Stimulated activated CD4-positive, alpha-beta T cell treated with anti-CD3 and anti-CD28 coated beads, Interleukin-1b, Interleukin-23, amount 100 ng/mL, for 24 hours (primary cell): ENCODE data around the gene CEBPE.
"Not testable (repeated sequence)": the region's sequence is repeated elsewhere in the genome, so short reads cannot be mapped to it uniquely, and the experiment has no call there.

ENCODE experiments used
- DNase-seq, 4 experiments: peaks; one replicate each; pipeline ENCODE4 v3.0.0-alpha.2; 2020; ENCODE audit warnings: low read depth in 4 of 4, low spot score in 1 of 4

The CEBPE gene

DNA sequence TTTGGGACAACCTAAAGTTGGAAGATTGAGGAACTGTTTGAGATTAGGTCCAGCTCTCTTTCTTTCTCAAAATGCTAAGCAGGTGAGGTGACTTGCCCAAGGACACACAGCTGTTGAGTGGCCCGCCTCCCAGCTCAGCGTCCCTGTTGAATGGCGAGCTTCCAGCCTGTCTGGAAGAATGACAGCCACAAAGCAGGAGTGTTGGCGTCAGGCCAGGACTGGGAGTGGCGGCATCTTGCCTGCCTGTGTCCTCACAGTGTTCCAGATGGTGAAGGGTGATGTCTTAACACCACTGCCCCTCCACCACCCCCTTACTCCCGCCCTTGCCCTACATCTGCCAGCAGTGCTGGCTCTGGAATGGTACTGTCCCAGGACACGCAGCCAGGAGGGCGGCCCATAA lies 4.4 kb upstream of the CEBPE start:
- DNase-seq: no peak

DNA sequence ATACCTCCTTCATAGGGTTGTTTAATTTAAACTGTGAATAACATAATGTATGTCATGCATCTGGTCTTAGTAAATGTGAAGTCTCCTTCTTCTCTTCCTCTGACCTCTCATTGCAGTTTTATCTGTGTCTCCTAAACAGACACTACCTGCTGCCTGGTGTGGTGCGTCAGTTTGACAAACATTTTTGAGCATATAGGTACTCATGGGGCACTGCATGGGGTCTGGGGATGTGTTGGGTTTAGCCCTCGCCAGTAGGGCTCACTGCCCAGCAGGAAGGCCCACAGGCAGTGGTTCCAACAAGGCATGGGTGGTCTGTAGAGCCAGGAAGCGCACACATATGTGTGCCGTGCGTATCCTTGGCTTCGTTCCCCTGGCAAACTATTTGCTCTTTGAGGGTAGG lies 3.0 kb upstream of the CEBPE start:
- DNase-seq: no peak

DNA sequence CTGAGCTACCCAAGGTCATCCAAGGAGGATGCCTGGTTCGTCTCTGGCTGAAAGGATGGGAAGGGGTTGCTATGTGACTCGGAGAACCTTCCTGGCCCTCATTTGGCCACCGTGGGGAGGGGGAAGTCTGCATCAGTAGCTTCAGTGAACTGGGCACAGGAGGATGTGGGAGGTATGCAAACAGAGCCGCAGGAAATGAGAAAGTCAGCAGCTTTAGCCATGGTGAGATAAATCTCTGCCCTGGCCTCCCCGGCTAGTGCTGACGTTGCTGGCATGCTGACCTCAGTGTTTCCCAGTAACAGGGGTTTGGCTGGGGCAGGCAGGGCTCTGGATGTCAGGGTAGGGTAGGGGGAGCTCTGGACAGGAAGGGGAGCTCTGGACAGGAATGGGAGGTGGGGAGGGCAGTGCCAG lies 2.3 kb upstream of the CEBPE start:
- no peak for DNase-seq

DNA sequence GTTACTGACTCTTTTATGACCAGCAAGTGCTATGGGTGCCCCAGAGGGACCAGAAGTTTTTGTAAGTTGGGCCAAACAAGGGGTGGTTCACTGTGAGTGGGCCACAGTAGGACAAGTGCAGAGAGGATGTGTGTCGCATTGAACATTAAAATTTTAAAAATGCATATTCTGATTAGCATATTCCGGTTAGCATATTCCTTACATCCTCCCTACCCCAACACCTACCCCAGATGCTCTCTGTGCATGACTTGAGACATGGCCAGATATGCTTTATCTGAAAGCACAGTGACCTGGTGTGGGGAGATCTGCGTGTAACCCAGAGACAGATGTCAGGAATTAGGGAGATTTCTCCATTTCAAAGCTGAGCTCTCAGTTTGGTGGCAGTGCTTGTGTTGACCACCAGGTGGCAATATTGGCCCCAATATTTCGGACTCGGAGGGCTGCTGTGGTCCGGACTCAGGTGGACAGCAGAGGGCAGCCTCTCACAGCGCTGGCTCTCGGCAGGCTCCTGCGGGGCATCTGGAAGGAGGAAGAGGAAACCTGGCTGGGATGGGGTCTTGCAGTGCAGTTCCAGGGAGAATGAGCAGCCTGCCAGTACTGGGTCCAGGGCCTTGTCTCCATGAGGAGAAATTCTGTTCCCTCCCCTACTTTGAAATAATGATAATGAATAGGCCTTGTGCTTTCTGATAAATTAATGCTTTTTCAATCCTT lies 1.6 kb upstream of the CEBPE start:
- DNase-seq: peak; percentile 49 to 72 (median 58)

DNA sequence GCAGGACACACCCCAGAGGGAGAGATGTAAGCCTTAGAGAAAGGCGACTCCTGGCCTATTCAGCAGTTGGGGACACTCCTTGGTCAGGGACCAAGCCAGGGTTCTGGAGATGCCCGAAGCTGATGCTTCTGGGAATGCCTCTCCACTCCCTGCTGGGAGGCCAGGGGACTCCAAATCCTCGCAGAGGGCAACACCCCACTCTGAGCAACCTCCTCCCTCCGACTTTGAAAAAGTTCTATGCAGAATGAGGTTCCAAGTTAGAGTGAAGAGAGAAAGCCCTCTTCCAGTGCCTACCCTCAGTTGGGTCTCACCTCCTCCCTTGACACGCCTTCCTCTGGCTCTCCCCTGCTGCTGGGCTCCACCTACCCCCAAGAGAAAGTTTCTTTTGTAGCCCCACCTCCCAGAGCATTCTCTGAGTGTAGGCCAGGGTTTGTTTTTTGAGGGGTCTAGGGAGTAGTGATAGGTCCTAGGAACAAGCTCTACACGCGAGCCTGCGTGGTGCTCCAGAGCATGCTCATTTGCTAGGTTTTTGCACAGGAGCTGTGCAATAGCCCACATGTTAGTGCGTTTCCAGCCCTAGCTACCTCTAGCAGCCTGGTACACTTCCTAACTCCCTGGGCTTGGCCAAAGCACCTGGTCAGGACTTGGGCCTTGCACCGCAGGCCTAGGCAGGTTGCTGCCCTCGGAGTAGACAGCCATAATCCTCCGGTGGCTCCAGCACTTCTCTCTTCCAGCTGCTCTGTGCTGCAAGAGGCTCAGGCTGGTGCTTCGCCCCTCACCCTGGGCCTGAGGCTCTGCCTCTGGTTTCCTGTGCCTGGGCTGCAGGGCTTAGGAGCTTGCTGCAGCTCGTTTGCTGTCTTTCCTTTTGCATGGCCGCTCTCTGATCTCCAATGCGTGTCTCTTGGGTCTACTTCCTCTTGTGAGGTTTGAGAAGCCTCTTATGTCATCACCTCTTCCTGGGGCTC lies 590 bp upstream of the CEBPE start:
- DNase-seq: no peak

DNA sequence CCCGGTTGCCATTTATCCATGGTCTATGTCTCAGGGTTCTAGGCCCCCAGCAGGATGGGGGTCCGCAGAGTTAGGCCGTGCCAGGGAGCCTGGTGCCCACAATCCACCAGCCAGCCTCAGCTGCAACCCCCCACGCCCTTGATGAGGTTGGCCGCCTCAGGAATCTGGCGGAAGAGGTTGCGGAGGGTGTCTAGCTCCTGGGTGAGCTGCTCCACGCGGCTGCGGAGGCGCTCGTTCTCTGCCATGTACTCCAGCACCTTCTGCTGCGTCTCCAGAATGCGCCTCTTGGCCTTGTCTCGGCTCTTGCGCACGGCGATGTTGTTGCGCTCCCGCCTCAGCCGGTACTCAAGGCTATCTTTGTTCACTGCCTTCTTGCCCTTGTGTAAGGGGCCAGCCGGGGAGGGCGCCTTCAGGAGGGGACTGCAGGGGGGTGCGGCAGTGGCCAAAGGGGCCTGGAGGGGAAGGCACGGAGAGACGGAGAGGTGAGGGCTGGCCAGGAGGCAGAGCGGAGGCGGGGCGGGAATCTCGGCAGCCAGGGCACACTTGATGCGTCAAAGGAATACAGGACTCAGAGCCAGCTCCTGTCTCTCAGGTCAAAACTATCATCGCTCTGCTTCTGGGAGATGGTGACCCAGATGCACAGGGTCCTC lies 1.6 kb downstream of the CEBPE start:
- DNase-seq: no peak

DNA sequence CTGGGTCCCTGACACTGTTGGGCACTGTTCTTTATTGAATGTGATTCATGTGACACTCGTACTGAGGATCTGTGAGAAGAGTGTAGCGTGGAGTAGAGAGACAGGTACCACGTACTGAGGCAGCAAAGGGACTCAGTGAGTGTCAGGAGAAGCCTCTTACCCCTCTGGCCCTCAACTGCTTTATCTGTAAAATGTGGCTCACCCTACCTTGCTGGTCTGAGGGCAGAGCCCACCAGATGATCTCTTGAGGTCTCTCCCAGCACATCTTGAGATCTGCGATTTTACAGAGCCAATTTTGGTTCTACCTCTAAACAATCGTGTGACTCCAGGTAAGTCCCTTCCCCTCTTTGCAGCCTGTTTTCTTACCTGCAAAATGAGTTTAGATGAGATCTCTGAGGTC lies 3.1 kb downstream of the CEBPE start:
- no peak for DNase-seq

DNA sequence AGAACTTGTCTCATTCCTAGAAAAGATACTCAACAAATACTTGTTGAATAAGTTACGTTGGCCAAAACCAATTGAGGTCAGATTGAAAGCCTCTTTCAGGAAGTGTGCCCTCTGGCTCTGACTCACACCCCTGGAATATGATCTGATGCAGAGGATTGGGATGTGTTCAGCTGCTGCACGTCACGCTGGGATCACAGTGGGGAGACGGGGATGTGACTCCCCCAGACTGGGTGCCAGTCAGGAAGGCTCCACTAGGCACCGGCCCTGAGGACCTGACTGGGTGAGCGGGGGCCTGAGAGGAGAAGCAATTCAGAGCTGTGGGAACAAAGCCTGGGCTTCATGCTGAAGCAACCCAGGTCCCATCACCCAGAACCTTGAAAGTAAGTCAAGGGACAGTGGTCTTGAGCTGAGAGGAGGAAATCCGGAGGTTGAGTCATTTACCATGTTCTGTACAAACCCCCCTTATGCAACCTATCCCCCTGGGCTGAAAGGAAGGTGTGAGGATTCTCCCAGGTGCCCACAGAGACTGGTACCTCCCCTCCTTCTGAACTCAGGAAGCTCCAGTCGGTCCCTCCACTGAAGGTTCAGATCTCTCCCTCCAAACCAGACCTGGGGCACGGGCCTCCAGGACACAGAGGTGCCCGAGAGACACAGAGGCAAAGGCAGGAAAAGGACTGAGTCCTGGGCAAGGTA lies 3.9 kb downstream of the CEBPE start:
- no peak for DNase-seq

DNA sequence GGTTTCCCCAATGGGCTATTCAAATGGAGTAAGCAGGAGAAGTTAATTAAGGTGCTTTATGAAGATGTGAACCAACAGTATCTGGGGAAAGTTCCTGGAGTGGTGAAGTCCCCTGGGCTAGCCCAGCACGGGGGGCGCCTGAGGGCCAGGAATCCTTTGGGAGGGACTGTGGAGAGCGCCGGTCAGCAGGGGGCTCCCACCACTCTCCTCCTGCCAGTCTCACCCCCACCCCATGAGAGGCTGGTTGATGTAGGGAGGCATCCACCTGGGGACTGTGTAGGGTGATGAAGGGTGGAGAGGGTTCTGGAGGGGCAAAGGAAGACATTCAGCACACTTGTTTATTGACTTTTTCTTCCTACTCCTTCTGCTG lies 4.4 kb downstream of the CEBPE start:
- DNase-seq: no peak

DNA sequence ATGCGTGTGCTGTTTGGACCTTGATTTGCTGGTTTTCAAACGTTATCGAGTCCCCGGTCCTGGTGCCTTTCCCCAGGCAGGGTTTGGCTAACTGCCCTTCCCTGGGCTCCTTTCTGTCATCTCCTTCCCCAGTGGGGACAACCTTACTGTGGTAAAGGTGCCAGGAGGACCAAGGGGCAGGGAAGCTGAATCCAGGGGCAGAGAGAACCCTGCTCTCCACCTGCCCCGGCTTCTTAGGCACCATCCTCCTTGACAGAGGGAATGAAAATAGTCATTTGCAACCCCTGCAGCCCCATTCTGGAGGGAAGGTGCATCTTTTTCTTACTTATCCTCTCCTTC lies 5.0 kb downstream of the CEBPE start:
- DNase-seq: no peak

DNA sequence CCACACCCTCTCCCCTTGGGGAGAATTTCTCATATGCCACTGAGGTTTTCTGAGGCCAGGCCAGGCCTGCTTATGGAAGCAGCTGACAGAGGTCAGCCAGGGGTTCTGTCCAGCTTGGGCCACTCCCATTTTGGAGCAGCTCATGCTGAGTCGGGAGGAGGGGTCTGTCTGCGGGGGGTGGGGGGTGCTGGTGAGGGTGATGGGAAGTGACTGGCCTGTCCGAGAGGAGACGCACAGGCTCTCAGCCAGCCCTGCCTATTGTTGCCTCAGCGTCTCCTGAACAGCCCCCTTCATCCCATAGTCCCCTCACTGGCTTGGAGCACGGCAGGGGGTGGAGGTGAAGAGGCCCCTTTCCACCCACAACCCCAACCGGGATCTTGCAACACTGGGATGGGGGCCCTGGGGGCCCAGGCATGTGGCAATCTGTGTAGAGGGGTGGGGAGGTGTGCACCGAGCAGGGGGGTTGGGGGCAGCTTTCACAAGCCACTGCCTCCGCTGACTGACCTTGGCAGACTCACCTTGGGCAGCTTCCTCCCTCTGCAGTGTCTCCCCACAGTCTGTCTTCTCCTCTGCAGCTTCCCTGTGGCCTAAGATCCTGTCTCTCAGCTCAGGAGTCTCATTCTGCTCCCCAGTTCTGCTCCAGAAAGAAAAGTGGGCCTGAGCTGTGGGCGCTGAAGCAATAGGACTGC lies 5.5 kb downstream of the CEBPE start:
- DNase-seq: no peak

DNA sequence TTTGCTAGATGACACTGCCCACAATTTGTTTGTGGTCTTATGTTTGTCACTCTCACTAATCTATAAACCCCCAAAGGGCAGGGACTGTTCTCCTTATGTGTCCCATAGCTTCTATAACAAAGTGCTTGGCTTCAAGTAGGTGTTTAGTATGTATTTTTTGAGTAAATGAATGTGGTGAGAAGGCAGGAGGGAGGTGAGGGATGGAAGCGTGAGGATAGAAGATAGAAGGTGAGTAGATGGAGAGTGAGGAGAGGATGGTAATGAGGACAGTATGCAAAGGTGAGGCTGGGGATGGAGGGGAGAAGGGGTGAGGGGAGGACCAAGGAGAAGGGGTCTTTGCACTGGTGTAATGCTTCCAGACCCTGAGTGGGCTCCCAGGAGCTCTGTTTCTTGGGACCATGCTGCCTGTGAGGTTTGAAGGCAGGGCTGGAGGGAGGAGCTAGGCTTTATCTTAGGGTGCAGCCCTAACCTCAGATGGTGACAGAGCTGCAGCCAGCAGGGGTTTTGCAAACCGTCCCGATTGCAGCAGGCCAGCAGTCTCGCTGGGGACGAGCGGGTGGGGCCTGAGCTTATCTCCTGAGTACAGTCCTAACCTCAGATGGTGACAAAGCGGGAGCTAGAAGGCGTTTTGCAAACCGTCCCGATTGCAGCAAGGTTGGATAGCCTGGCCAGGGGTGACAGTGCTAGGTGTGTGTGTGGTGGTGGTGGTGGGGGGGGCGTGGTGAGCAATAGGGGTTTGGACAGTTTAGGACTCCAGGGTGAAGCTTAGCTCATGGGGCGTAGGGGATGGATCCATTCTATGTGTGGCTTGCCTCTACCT lies 6.5 kb downstream of the CEBPE start:
- DNase-seq: no peak

DNA sequence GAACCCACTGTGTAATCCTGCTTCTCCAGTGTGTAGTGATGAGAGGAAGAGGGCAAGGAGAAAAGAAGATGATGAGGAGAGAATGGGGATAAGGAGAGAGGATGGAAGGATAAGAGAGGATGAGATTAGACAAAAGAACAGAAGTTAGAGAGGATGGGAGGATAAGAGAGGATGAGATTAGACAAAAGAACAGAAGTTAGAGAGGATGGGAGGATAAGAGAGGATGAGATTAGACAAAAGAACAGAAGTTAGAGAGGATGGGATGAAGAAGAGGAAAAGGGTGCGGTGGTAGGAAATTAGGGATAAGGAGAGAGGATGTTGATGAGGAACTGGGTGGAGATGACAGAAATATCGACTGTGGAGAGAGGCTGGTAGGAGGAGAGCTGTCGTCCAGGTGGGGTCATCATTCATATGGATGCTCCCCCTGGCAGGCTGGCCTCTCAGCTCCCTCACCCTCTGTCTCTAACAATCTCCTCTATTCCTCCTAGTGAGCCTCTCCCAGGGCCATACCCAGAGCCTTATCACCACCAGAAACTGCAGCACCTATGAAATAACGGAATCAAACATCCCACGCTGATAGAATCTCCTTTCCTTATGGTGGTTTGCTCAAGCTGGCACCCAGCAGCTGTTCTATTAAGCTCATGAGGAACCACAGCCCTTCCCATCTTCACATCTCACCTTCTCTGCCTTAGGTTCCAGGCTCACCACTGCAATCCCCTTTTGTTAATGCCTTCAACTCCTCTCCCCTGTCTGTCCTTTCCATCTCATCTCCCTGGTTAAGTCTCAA lies 8.3 kb downstream of the CEBPE start:
- DNase-seq: no peak

DNA sequence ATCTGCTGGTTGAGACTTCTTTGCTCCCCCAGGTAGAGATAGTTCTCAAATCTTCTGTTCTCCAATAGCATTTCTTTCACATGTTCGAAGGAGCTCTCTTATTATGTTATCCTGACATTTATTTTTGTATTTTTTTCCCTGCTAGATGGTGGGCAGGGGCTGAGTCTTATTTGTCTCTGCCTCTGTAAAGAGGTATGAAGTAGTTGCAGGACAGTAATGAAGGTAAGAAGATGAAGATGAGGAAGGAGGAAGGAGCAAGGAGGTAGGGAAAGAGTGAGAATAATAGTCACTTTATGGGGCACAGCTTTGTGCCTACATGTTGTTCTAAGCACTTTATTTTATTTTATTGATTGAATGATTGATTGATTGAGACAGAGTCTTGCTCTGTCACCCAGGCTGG lies 9.3 kb downstream of the CEBPE start:
- no peak for DNase-seq

DNA sequence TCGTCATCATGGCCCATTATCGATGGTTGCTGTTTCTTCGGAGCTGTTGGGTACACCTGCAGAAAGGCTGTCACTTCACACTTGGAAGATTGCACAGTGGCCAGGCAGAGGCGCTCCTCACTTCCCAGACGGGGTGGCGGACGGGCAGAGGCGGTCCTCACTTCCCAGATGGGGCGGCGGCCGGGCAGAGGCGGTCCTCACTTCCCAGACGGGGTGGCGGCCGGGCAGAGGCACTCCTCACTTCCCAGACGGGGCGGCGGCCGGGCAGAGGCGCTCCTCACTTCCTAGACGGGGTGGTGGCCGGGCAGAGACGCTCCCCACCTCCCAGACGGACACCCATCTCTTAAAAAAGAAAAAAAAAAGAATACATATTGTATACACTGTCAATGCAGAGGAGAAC lies 10.9 kb downstream of the CEBPE start:
- DNase-seq: not testable (repeated sequence)

DNA sequence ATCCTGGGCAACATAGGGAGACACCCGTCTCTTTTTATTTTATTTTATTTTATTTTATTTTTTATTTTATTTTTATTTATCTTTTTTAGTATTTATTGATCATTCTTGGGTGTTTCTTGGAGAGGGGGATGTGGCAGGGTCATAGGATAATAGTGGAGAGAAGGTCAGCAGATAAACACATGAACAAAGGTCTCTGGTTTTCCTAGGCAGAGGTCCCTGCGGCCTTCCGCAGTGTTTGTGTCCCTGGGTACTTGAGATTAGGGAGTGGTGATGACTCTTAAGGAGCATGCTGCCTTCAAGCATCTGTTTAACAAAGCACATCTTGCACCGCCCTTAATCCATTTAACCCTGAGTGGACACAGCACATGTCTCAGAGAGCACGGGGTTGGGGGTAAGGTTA lies 11.4 kb downstream of the CEBPE start:
- not testable (repeated sequence) for DNase-seq

DNA sequence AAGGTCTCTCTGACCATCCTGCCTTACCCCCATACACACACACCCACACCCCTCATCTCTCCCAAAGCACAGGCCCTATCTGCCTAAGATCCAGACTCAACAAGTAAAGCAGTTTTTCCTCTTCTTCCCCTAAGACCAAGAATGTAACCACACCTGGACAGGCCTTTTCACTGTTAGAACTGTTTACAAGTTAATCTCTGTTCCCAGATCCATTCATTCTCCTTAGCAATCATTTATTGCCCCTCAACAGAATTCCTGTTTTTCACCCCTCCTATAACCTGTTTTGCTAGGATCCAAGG lies 12.4 kb downstream of the CEBPE start:
- DNase-seq: no peak

DNA sequence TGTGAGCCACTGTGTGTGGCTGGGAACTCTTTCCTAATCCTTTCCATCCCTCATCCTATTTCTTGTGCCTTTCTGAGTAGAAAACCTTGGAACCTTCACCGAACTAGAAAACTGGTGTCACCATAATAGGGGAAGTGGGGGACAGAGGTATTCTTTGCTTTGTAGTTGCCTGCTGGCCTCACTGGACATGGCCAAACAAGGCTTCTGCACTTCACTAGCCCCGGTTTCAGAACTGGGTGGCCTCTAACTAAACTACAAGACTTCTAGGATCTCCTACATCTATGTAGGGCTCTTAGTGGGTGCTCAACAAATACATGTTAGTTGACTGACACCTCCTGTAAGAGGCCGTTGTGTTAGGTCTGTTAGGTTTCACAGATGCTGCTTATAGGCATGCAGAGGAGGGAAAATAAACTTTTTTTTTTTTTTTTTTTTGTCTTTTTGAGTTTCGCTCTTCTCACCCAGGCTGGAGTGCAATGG lies 13.7 kb downstream of the CEBPE start:
- no peak for DNase-seq

DNA sequence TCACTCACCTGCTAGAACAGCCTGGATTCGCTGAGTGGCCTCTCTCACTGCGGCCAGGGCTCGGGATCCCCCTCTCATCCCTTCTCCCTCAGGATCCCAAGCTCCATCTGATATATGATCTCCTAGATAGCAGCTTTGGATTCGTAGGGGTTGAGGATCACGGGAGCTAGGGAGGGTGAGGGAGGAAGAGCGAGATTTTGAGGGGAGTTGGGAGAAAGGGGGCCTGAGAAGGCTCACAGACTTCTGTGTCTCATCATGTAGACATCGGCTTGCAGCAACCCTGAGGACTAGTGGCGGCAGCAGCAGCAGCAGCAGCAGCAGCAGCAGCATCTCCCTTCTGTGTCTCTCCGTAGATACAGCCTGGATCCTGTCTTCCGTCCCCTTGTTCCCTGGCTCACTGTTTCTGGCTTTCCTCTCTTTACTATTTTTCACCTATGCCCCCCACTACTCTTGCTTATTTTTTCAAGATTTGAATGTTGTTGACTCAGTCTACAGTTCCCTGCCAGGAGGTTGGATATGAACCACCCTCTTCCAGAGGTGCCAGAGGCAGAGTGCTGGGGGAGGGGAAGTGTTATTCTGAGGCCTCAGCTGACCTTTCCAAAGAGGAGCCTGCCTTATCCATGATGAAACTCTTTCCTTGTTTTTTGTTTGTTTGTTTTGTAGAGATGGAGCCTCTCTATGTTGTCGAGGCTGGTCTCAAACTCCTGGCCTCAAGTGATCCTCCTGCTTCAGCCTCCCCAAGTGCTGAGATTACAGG lies 14.3 kb downstream of the CEBPE start, which contains the start of gene CIROP:
Gene CIROP, minus strand, starts transcription at position 399 of the 757 bp plus-strand sequence. Its CDS starts 69 bp downstream, at position 330.
- no peak for DNase-seq
